GM23248 (cell line): ENCODE results near the gene DLG4. TPM values are rescaled to one million over a fixed set of nuclear protein-coding genes. Genes with fewer than 3 reads are reported as not detected.

ENCODE experiments used
- DNase-seq: peaks from one replicate; pipeline ENCODE4 v3.0.0-alpha.2; 2015
- H2AFZ ChIP-seq: fragments of 200-600 bp; sonication (generic); 2 replicates; pipeline ENCODE4 v1.6.1; 2016; ENCODE audit warnings: antibody characterized with exemption
- H3F3A ChIP-seq: fragments of 200-600 bp; sonication (generic); 2 replicates; pipeline ENCODE4 v1.6.1; 2016; ENCODE audit warnings: mild to moderate bottlenecking, antibody characterized with exemption, mixed run types; ENCODE audit not compliant: insufficient read depth
- H3K27ac ChIP-seq: fragments of 200-600 bp; sonication (generic); 2 replicates; pipeline ENCODE4 v1.5.1; 2016; ENCODE audit warnings: mild to moderate bottlenecking
- H3K27me3 ChIP-seq: fragments of 200-600 bp; sonication (generic); replicated peaks from 2 replicates; pipeline ENCODE4 v1.6.1; 2016; ENCODE audit warnings: mild to moderate bottlenecking; ENCODE audit not compliant: insufficient read depth
- H3K36me3 ChIP-seq: fragments of 200-600 bp; sonication (generic); 2 replicates; pipeline ENCODE4 v1.6.1; 2016; ENCODE audit warnings: low read depth, mild to moderate bottlenecking
- H3K4me1 ChIP-seq: fragments of 200-600 bp; sonication (generic); 2 replicates; pipeline ENCODE4 v1.6.1; 2016; ENCODE audit warnings: mild to moderate bottlenecking; ENCODE audit not compliant: insufficient read depth
- H3K4me2 ChIP-seq: fragments of 200-600 bp; sonication (generic); one replicate; pipeline ENCODE4 v1.6.1; 2016; ENCODE audit warnings: mild to moderate bottlenecking; ENCODE audit not compliant: unreplicated experiment
- H3K4me3 ChIP-seq: fragments of 200-600 bp; sonication (generic); 2 replicates; pipeline ENCODE4 v1.5.1; 2016; ENCODE audit warnings: mild to moderate bottlenecking
- H3K79me2 ChIP-seq: fragments of 200-600 bp; sonication (generic); 2 replicates; pipeline ENCODE4 v1.6.1; 2016; ENCODE audit warnings: mild to moderate bottlenecking; ENCODE audit not compliant: insufficient read depth
- H3K9ac ChIP-seq: fragments of 200-600 bp; sonication (generic); 2 replicates; pipeline ENCODE4 v1.6.1; 2016; ENCODE audit warnings: mild to moderate bottlenecking
- H3K9me2 ChIP-seq: fragments of 200-600 bp; sonication (generic); 2 replicates; pipeline ENCODE4 v1.6.1; 2016; ENCODE audit warnings: mixed run types, mild to moderate bottlenecking, moderate library complexity; ENCODE audit not compliant: insufficient read depth
- H3K9me3 ChIP-seq: fragments of 200-600 bp; sonication (generic); one replicate; pipeline ENCODE4 v1.6.1; 2017; ENCODE audit warnings: low read depth
- H4K20me1 ChIP-seq: fragments of 200-600 bp; sonication (generic); 2 replicates; pipeline ENCODE4 v1.6.0; 2016; ENCODE audit not compliant: insufficient read depth
- EZH2 ChIP-seq: fragments of 200-600 bp; sonication (generic); IDR thresholded peaks from 2 replicates; pipeline ENCODE4 v1.6.1; 2018; ENCODE audit warnings: antibody characterized with exemption, mild to moderate bottlenecking; ENCODE audit not compliant: insufficient read depth, poor library complexity, severe bottlenecking
- EZH2phosphoT487 ChIP-seq: fragments of 200-600 bp; sonication (generic); IDR thresholded peaks from 2 replicates; pipeline ENCODE4 v1.6.1; 2018; ENCODE audit warnings: antibody characterized with exemption, moderate library complexity, mild to moderate bottlenecking, low read depth; ENCODE audit not compliant: insufficient read depth
- WGBS, 2 experiments: methylation state at CpG; one replicate each; pipeline ENCODE4 v1.1.6; 2015 to 2017; ENCODE audit warnings: low lambda C conversion rate in 2 of 2, low coverage in 1 of 2; ENCODE audit errors: missing lambda C conversion rate in 2 of 2; 5-methylcytosine and 5-hydroxymethylcytosine counted together
- in situ Hi-C: fragments of 300-500 bp; cut with MboI; formaldehyde crosslinking; loops from 2 replicates; pipeline ENCODE4 v1.15.0; 2020
- polyA plus RNA-seq: library from polyadenylated mRNA; unstranded; fragments of >200 nt; fragmentation: Nextera tagmentation; extraction: Ambion mirVana; gene quantifications from 2 replicates; pipeline ENCODE4 v1.2.1, GENCODE V29; 2016
- total RNA-seq: library from RNA; depleted of rRNA; stranded (reverse); fragments of >200 nt; shearing (Covaris generic); gene quantifications from 2 replicates; pipeline ENCODE4 v1.2.3, GENCODE V29; 2014

DLG4 gene
- total and polyA plus RNA-seq, 2 experiments from 2014 or later, result 1.3 to 13.1 TPM

DNA sequence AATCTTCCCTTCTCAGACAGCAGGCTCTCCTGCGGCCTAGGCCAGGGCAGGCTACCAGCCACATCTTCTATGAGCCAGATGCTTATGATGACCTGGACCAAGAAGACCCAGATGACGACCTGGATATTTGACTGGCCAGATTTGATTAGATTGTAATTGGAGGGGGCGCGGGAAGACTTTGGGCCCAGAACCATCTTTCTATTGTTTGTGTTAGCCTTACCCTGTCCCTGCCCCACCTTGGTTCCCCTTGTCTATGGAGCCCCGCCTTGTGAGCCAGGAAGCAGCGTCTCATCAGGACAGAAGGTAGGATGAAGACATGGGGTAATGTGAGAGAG, 39.9 kb upstream of the DLG4 start:
- no peaks in the 10 kb centered on the region for H3K9me2 ChIP-seq
- WGBS, 2 experiments, result 94 to 97% methylated on average over 6 of the region's 6 CpGs
- no peak overlapping the region for H3K9ac ChIP-seq
- no peak overlapping the region for H3K4me3 ChIP-seq
- H3K4me2 ChIP-seq, result no peak overlapping the region
- peaks cover 9% of the 10 kb centered on the region for H3K79me2 ChIP-seq
- peaks cover 16% of the 10 kb centered on the region for H3K4me1 ChIP-seq
- no peaks in the 10 kb centered on the region for H4K20me1 ChIP-seq
- in situ Hi-C loops, result no loop called here
- DNase-seq, result no peak
- H3K36me3 ChIP-seq, result peaks cover 23% of the 10 kb centered on the region; the same call in 1 of the 2 replicates
- TF ChIP-seq EZH2, result no peak
- no peak for TF ChIP-seq EZH2phosphoT487
- no peak overlapping the region for H2AFZ ChIP-seq
- no peak overlapping the region for H3K27ac ChIP-seq
- no peaks in the 10 kb centered on the region for H3K9me3 ChIP-seq
- H3K27me3 ChIP-seq, result no peaks in the 10 kb centered on the region
- H3F3A ChIP-seq, result peaks cover 16% of the 10 kb centered on the region

DNA sequence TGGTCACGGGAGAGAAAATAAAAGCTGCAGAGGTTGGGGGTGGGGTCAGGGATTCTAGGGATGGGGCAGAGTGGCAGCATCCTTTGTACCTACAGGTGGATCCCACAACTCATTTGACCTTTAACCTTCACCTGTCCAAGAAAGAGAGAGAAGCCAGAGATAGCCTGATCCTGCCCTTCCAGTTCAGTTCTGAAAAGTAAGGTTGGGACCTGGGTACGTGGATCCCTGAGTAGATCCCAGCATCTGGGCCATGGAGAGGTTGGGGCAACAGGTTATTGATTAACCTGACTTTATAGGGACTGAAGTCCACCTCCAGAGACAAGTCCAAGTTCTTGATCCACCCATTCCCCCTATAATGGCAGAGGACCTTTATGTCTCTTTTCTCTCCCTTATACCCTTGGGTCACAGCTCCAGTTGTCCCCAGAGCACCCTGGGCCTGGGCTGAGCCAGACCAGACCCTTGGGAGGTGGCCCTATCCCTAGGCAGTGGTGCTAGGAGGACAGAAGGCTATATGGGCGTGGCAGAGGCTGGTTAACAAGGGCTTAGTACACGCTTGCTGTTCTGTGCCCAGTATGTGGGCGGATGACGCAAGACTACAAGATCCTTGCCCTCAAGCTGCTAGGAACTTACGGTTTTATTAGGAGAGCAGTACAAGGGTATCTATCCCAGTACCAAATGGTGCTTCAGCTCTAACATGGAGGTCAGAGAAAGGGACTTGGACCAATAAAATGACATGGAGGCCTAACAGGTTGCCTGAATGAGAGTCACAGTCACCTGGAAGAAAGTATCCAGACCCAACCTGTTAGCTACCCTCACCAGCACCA, 39.3 kb upstream of the DLG4 start:
- WGBS, 2 experiments, result 69 to 80% methylated on average over 7 of the region's 7 CpGs
- H3K27ac ChIP-seq, result no peak overlapping the region; the same call in 1 of the 2 replicates
- H4K20me1 ChIP-seq, result no peaks in the 10 kb centered on the region
- no peak overlapping the region for H3K4me3 ChIP-seq
- H3K4me1 ChIP-seq, result peaks cover 10% of the 10 kb centered on the region
- peaks cover 11% of the 10 kb centered on the region for H3F3A ChIP-seq
- H3K9me3 ChIP-seq, result no peaks in the 10 kb centered on the region
- H3K27me3 ChIP-seq, result no peaks in the 10 kb centered on the region
- no peak overlapping the region for H3K4me2 ChIP-seq
- TF ChIP-seq EZH2 (no peak), EZH2phosphoT487 (no peak)
- peak; percentile 82 for DNase-seq
- in situ Hi-C loops, result no loop called here
- no peak overlapping the region for H2AFZ ChIP-seq
- H3K9ac ChIP-seq, result no peak overlapping the region
- H3K9me2 ChIP-seq, result no peaks in the 10 kb centered on the region
- H3K79me2 ChIP-seq, result peaks cover 14% of the 10 kb centered on the region
- peaks cover 29% of the 10 kb centered on the region for H3K36me3 ChIP-seq

DNA sequence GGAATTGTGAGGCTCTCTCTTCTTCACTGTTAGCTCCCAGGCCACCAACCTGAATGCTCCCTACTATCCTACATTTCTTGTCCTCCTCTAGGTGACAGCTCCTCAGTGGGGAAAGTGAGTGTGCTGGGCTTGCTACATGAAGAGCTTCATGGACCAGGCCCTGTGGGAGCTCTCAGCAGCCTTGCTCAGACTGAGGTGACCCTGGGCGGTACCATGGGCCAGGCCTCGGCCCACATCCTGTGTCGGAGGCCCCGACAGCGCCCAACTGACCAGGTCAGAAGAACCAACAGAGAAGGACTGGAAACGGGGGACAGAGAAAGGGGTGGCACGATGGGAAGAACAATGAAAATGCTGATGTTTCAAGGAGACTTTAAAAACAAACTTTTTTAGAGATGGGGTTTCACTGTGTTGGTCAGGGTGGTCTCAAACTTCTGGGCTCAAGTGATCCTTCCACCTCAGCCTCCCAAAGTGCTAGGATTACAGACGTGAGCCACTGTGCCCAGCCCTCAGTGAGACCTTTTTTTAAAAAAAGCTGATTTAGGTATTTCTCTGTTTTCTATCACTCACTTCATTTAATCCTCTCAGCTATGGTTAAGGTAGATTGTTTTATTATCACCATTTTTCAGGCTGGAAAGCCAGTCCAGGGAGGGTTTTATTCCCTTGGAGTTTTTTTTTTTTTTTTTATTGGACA, 37.3 kb upstream of the DLG4 start:
- Histone ChIP-seq H3K9me3 (no peaks in the 10 kb centered on the region), H3K4me1 (peaks cover 14% of the 10 kb centered on the region), H3K36me3 (peaks cover 29% of the 10 kb centered on the region), H3K4me2 (no peak overlapping the region), H3K4me3 (no peak overlapping the region), H3K9ac (no peak overlapping the region), H4K20me1 (no peaks in the 10 kb centered on the region), H3F3A (peaks cover 14% of the 10 kb centered on the region), H3K79me2 (peaks cover 30% of the 10 kb centered on the region), H3K9me2 (no peaks in the 10 kb centered on the region), H3K27ac (no peak overlapping the region), H2AFZ (no peak overlapping the region), H3K27me3 (no peaks in the 10 kb centered on the region)
- DNase-seq, result no peak
- TF ChIP-seq EZH2 (no peak), EZH2phosphoT487 (no peak)
- 90 to 94% methylated on average over 8 of the region's 8 CpGs for WGBS, 2 experiments
- in situ Hi-C loops, result no loop called here

DNA sequence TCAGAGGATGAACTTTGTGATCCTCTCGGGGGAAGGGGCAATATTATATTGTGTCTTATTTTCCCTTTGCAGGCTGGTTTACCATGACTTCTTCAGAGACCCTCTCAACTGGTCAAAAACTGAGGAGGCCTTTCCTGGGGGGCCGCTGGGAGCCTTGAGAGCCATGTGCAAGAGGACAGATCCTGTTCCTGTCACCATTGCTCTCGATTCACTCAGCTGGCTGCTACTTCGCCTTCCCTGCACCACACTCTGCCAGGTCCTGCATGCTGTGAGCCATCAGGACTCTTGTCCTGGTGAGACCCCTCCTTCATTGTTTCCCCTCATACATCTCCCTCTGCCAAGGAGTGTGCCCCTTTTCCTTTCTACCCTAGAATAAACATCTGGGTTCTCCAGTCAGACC, 34.9 kb upstream of the DLG4 start:
- Histone ChIP-seq H3K4me1 (peaks cover 20% of the 10 kb centered on the region), H3K27me3 (no peaks in the 10 kb centered on the region), H3F3A (peaks cover 14% of the 10 kb centered on the region), H3K4me2 (no peak overlapping the region), H3K27ac (no peak overlapping the region), H3K4me3 (no peak overlapping the region), H4K20me1 (no peaks in the 10 kb centered on the region), H2AFZ (no peak overlapping the region), H3K9me3 (no peaks in the 10 kb centered on the region), H3K9ac (no peak overlapping the region), H3K9me2 (no peaks in the 10 kb centered on the region), H3K79me2 (peaks cover 49% of the 10 kb centered on the region), H3K36me3 (peaks cover 29% of the 10 kb centered on the region)
- DNase-seq, result no peak
- in situ Hi-C loops, result no loop called here
- 84 to 88% methylated on average over 4 of the region's 4 CpGs for WGBS, 2 experiments
- TF ChIP-seq EZH2, result no peak
- TF ChIP-seq EZH2phosphoT487, result no peak
